ENCODE data around the gene FAT2.

The FAT2 gene

GRCh38 chr5:151608522-151608921 is 17.4 kb upstream of the FAT2 start:
- Histone ChIP-seq H3K9me3 (ENCODE audit: insufficient read depth, low read length) (no peaks in the 10 kb centered on the region), H3K36me3 (ENCODE audit: low read length) (no peaks in the 10 kb centered on the region), H4K20me1 (ENCODE audit: low read depth, low read length) (no peaks in the 10 kb centered on the region), H3K4me3 (ENCODE audit: insufficient read depth, low read length, poor library complexity, severe bottlenecking) (no peak overlapping the region), H3F3A (ENCODE audit: insufficient read depth) (no peaks in the 10 kb centered on the region), H3K9ac (ENCODE audit: low read length) (no peak overlapping the region), H3K9me2 (replicated peaks; ENCODE audit: insufficient read depth, low read length) (no peaks in the 10 kb centered on the region), H3K27me3 (ENCODE audit: low read length) (no peaks in the 10 kb centered on the region), H3K79me2 (ENCODE audit: insufficient read depth, low read length) (no peaks in the 10 kb centered on the region), H3K27ac (ENCODE audit: low read depth, low read length) (no peak overlapping the region), H3K4me2 (ENCODE audit: low read depth, low read length, poor library complexity, severe bottlenecking) (no peak overlapping the region), H2AFZ (ENCODE audit: low read depth, low read length, severe bottlenecking) (no peak overlapping the region)
- no peak for TF ChIP-seq EZH2phosphoT487 (conservative IDR thresholded peaks at IDR 0.05; ENCODE audit: low read length)
- TF ChIP-seq, protein P1, sequence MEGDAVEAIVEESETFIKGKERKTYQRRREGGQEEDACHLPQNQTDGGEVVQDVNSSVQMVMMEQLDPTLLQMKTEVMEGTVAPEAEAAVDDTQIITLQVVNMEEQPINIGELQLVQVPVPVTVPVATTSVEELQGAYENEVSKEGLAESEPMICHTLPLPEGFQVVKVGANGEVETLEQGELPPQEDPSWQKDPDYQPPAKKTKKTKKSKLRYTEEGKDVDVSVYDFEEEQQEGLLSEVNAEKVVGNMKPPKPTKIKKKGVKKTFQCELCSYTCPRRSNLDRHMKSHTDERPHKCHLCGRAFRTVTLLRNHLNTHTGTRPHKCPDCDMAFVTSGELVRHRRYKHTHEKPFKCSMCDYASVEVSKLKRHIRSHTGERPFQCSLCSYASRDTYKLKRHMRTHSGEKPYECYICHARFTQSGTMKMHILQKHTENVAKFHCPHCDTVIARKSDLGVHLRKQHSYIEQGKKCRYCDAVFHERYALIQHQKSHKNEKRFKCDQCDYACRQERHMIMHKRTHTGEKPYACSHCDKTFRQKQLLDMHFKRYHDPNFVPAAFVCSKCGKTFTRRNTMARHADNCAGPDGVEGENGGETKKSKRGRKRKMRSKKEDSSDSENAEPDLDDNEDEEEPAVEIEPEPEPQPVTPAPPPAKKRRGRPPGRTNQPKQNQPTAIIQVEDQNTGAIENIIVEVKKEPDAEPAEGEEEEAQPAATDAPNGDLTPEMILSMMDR (IDR thresholded peaks at IDR 0.05; ENCODE audit: insufficient read depth, low read length, poor library complexity, severe bottlenecking) = no peak

- Histone ChIP-seq H3K9me2 (replicated peaks; ENCODE audit: insufficient read depth, low read length) (no peaks in the 10 kb centered on the region), H2AFZ (ENCODE audit: low read depth, low read length, severe bottlenecking) (no peak overlapping the region), H3K27ac (ENCODE audit: low read depth, low read length) (no peak overlapping the region), H3K9ac (ENCODE audit: low read length) (no peak overlapping the region), H3K27me3 (ENCODE audit: low read length) (no peaks in the 10 kb centered on the region), H3F3A (ENCODE audit: insufficient read depth) (no peaks in the 10 kb centered on the region), H3K36me3 (ENCODE audit: low read length) (no peaks in the 10 kb centered on the region), H3K79me2 (ENCODE audit: insufficient read depth, low read length) (no peaks in the 10 kb centered on the region), H3K4me2 (ENCODE audit: low read depth, low read length, poor library complexity, severe bottlenecking) (no peak overlapping the region), H4K20me1 (ENCODE audit: low read depth, low read length) (no peaks in the 10 kb centered on the region), H3K4me3 (ENCODE audit: insufficient read depth, low read length, poor library complexity, severe bottlenecking) (no peak overlapping the region), H3K9me3 (ENCODE audit: insufficient read depth, low read length) (no peaks in the 10 kb centered on the region)
- TF ChIP-seq EZH2phosphoT487 (conservative IDR thresholded peaks at IDR 0.05; ENCODE audit: low read length) = no peak
- TF ChIP-seq, protein P1 (IDR thresholded peaks at IDR 0.05; ENCODE audit: insufficient read depth, low read length, poor library complexity, severe bottlenecking) = no peak
Observed at GRCh38 chr5:151607304-151607703, 16.2 kb upstream of the FAT2 start.

DNA sequence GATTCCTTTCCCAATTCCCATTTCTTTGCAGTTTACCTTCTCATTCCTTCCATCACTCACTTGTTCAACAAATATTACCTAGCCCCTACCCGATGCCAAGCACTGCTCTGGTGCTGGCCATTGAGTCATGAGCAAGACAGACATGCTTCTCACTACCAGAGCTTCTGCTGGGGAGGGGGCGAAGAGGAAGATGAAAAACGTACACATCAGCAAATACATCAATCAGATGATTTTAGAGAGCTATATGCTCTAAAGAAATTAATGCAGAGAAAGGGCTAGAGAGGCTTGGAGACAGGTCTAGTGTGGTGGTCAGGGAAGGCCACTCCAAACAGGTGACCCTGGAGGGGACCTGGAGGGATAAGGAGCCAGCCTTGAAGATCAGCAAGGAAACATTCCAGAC is 14.4 kb upstream of the FAT2 start:
- Histone ChIP-seq H3K4me3 (ENCODE audit: insufficient read depth, low read length, poor library complexity, severe bottlenecking) (no peak overlapping the region), H3K79me2 (ENCODE audit: insufficient read depth, low read length) (no peaks in the 10 kb centered on the region), H3K27me3 (ENCODE audit: low read length) (no peaks in the 10 kb centered on the region), H3K9me2 (replicated peaks; ENCODE audit: insufficient read depth, low read length) (no peaks in the 10 kb centered on the region), H3K9ac (ENCODE audit: low read length) (no peak overlapping the region), H3K9me3 (ENCODE audit: insufficient read depth, low read length) (no peaks in the 10 kb centered on the region), H3F3A (ENCODE audit: insufficient read depth) (no peaks in the 10 kb centered on the region), H3K36me3 (ENCODE audit: low read length) (no peaks in the 10 kb centered on the region), H3K27ac (ENCODE audit: low read depth, low read length) (no peak overlapping the region), H4K20me1 (ENCODE audit: low read depth, low read length) (no peaks in the 10 kb centered on the region), H3K4me2 (ENCODE audit: low read depth, low read length, poor library complexity, severe bottlenecking) (no peak overlapping the region), H2AFZ (ENCODE audit: low read depth, low read length, severe bottlenecking) (no peak overlapping the region)
- TF ChIP-seq, protein P1 (IDR thresholded peaks at IDR 0.05; ENCODE audit: insufficient read depth, low read length, poor library complexity, severe bottlenecking) = no peak
- TF ChIP-seq EZH2phosphoT487 (conservative IDR thresholded peaks at IDR 0.05; ENCODE audit: low read length) = no peak

Data from SU-DHL-6 (cell line).